ENCODE results near the gene CGB8.
"Not testable (repeated sequence)": the region's sequence is repeated elsewhere in the genome, so short reads cannot be mapped to it uniquely, and the experiment has no call there.

DNA sequence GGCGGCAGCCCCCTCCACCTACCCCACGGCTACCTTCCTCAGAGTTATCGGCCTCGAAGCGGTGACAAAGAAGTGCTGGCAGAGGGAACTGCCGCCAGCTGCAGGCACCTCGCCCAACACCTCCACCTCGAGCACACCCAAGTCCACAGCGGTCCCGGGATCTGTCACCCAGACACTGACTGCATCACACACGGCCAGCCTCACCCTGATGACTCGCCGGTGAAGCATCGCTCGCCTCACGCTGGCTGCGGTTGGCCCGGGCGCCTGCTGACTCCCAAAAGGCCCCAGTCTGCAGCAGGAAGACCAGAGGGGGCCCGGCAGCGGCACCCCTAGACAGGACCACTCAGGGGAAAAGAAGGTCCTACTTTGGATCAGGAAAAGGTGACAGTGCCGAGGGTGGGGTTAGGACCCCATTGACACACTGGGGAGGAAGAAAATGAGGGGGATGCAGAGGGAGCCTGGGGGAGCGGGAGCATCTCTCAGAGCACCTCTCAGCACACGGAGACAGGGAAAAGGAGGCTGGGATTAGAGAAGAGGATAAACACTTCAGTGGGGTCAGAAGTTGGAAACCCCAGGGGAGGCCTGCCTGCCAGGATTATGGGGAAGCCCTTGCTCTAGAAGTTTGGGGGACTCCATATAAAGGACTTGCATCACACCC lies 1.6 kb upstream of the CGB8 start:
- TF ChIP-seq, protein P1, sequence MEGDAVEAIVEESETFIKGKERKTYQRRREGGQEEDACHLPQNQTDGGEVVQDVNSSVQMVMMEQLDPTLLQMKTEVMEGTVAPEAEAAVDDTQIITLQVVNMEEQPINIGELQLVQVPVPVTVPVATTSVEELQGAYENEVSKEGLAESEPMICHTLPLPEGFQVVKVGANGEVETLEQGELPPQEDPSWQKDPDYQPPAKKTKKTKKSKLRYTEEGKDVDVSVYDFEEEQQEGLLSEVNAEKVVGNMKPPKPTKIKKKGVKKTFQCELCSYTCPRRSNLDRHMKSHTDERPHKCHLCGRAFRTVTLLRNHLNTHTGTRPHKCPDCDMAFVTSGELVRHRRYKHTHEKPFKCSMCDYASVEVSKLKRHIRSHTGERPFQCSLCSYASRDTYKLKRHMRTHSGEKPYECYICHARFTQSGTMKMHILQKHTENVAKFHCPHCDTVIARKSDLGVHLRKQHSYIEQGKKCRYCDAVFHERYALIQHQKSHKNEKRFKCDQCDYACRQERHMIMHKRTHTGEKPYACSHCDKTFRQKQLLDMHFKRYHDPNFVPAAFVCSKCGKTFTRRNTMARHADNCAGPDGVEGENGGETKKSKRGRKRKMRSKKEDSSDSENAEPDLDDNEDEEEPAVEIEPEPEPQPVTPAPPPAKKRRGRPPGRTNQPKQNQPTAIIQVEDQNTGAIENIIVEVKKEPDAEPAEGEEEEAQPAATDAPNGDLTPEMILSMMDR (IDR thresholded peaks at IDR 0.05; ENCODE audit: low read depth, low read length) = not testable (repeated sequence)
- not testable (repeated sequence) for TF ChIP-seq EZH2phosphoT487 (IDR thresholded peaks at IDR 0.05; ENCODE audit: low read depth)

Measured in OCI-LY3 (cell line).